WTC11 (cell line): ENCODE data around the gene TMCO2. TPM values are rescaled to one million over a fixed set of nuclear protein-coding genes. Genes with fewer than 3 reads are reported as not detected.

ENCODE experiments used
- ARID4B ChIP-seq: sonication (generic); formaldehyde crosslinking; IDR thresholded peaks from 2 replicates; pipeline ENCODE4 v1.8.0; 2023; ENCODE audit warnings: missing genetic modification reagents, mild to moderate bottlenecking, borderline replicate concordance
- ATF2 ChIP-seq: sonication (generic); formaldehyde crosslinking; IDR thresholded peaks from 2 replicates; pipeline ENCODE4 v1.8.1; 2022; ENCODE audit warnings: low read depth, missing genetic modification reagents, borderline replicate concordance
- E2F1 ChIP-seq: sonication (generic); formaldehyde crosslinking; IDR thresholded peaks from 2 replicates; pipeline ENCODE4 v1.8.0; 2022; ENCODE audit warnings: mild to moderate bottlenecking, missing genetic modification reagents
- ERG ChIP-seq: fragments of 250-450 bp; sonication (Bioruptor Pico); IDR thresholded peaks from 2 replicates; pipeline ENCODE4 v1.8.0; 2021; ENCODE audit warnings: mild to moderate bottlenecking
- ESRRA ChIP-seq: sonication (generic); formaldehyde crosslinking; IDR thresholded peaks from 2 replicates; pipeline ENCODE4 v1.8.1; 2022; ENCODE audit warnings: mild to moderate bottlenecking, missing genetic modification reagents, borderline replicate concordance
- ETV6 ChIP-seq: sonication (generic); formaldehyde crosslinking; IDR thresholded peaks from 2 replicates; pipeline ENCODE4 v1.8.1; 2022; ENCODE audit warnings: mild to moderate bottlenecking, missing genetic modification reagents
- FOXJ3 ChIP-seq: sonication (generic); formaldehyde crosslinking; IDR thresholded peaks from 2 replicates; pipeline ENCODE4 v1.9.0; 2021; ENCODE audit warnings: missing genetic modification reagents, mild to moderate bottlenecking, borderline replicate concordance
- GABPB1 ChIP-seq: sonication (generic); formaldehyde crosslinking; IDR thresholded peaks from 2 replicates; pipeline ENCODE4 v1.8.1; 2023; ENCODE audit warnings: mild to moderate bottlenecking, missing genetic modification reagents
- JAZF1 ChIP-seq: fragments of 250-450 bp; sonication (Bioruptor Pico); IDR thresholded peaks from 2 replicates; pipeline ENCODE4 v1.9.0; 2021; ENCODE audit warnings: moderate library complexity, mild to moderate bottlenecking, inconsistent platforms
- NR2C2 ChIP-seq: sonication (generic); formaldehyde crosslinking; IDR thresholded peaks from 2 replicates; pipeline ENCODE4 v1.8.0; 2022; ENCODE audit warnings: mild to moderate bottlenecking, missing genetic modification reagents
- RELA ChIP-seq: sonication (generic); formaldehyde crosslinking; IDR thresholded peaks from 2 replicates; pipeline ENCODE4 v1.8.1; 2022; ENCODE audit warnings: missing genetic modification reagents, mild to moderate bottlenecking, borderline replicate concordance
- TEAD1 ChIP-seq: sonication (generic); formaldehyde crosslinking; IDR thresholded peaks from 2 replicates; pipeline ENCODE4 v1.8.0; 2022; ENCODE audit warnings: mild to moderate bottlenecking, missing genetic modification reagents
- TP53 ChIP-seq: sonication (generic); formaldehyde crosslinking; IDR thresholded peaks from 2 replicates; pipeline ENCODE4 v1.8.1; 2023; ENCODE audit warnings: mild to moderate bottlenecking, missing genetic modification reagents
- ZNF219 ChIP-seq: sonication (generic); formaldehyde crosslinking; IDR thresholded peaks from 2 replicates; pipeline ENCODE4 v1.8.0; 2023; ENCODE audit warnings: missing genetic modification reagents, mild to moderate bottlenecking, borderline replicate concordance
- ZNF281 ChIP-seq: sonication (generic); formaldehyde crosslinking; IDR thresholded peaks from 2 replicates; pipeline ENCODE4 v1.8.0; 2023; ENCODE audit warnings: mild to moderate bottlenecking, missing genetic modification reagents
- ZNF416 ChIP-seq: fragments of 250-450 bp; sonication (Bioruptor Pico); IDR thresholded peaks from 2 replicates; pipeline ENCODE4 v1.9.0; 2021; ENCODE audit warnings: mild to moderate bottlenecking, inconsistent platforms
- ZNF423 ChIP-seq: fragments of 250-450 bp; sonication (Bioruptor Pico); IDR thresholded peaks from 2 replicates; pipeline ENCODE4 v2.1.2; 2022; ENCODE audit warnings: mild to moderate bottlenecking, moderate library complexity
- ZNF512 ChIP-seq: sonication (generic); formaldehyde crosslinking; IDR thresholded peaks from 2 replicates; pipeline ENCODE4 v1.8.1; 2022; ENCODE audit warnings: missing genetic modification reagents, borderline replicate concordance
- ZNF532 ChIP-seq: fragments of 250-450 bp; sonication (Bioruptor Pico); IDR thresholded peaks from 2 replicates; pipeline ENCODE4 v1.9.0; 2021; ENCODE audit warnings: mild to moderate bottlenecking, borderline replicate concordance
- total RNA-seq: library from RNA; stranded (reverse); gene quantifications from 3 replicates; pipeline ENCODE4 v1.2.3, GENCODE V29; 2021

The TMCO2 gene
- total RNA-seq, 1 experiment from 2014 or later: not detected

GRCh38 chr1:40257688-40258444, 10.1 kb downstream of the TMCO2 start, which contains the start of gene ZMPSTE24 (continued):
- TF ChIP-seq E2F1 (CRISPR knock-in tag): no peak
- TF ChIP-seq ZNF423 (CRISPR knock-in tag): no peak
- no peak for TF ChIP-seq ZNF532
- TF ChIP-seq NR2C2 (CRISPR knock-in tag): no peak
- no peak for TF ChIP-seq JAZF1 (CRISPR knock-in tag)
- no peak for TF ChIP-seq ATF2 (CRISPR knock-in tag)
- peak; percentile 86; the same call in 1 of the 2 replicates for TF ChIP-seq ARID4B
- TF ChIP-seq ZNF281: peak; percentile 25; the same call in 1 of the 2 replicates
- peak; percentile 91 for TF ChIP-seq GABPB1 (CRISPR knock-in tag)
- TF ChIP-seq ETV6 (CRISPR knock-in tag): peak; percentile 80; the same call in 1 of the 2 replicates
- no peak for TF ChIP-seq TP53 (CRISPR knock-in tag)
- no peak; the same call in 1 of the 2 replicates for TF ChIP-seq TEAD1
- no peak; the same call in 1 of the 2 replicates for TF ChIP-seq ZNF219 (CRISPR knock-in tag)
- TF ChIP-seq FOXJ3 (CRISPR knock-in tag): no peak
- no peak for TF ChIP-seq ZNF416 (CRISPR knock-in tag)
- no peak for TF ChIP-seq RELA
- TF ChIP-seq ZNF512 (CRISPR knock-in tag): no peak
- TF ChIP-seq ERG (CRISPR knock-in tag): no peak
- 0 out of 2 replicates have a peak, but pooled peaks have one; percentile 41 for TF ChIP-seq ESRRA (CRISPR knock-in tag)
